Loucy (cell line): ENCODE data around the gene PNP.

Experiments
- EZH2phosphoT487 ChIP-seq: fragments of 200-600 bp; IDR thresholded peaks from 2 replicates; pipeline ENCODE4 v1.6.1; 2018; ENCODE audit warnings: antibody characterized with exemption, mild to moderate bottlenecking, moderate library complexity, borderline replicate concordance
- TF ChIP-seq, protein P1 (sequence below): fragments of 200-600 bp; sonication (generic); conservative IDR thresholded peaks from 2 replicates; pipeline ENCODE4 v1.5.1; 2014; ENCODE audit warnings: mild to moderate bottlenecking, antibody characterized with exemption, low read length

DNA sequence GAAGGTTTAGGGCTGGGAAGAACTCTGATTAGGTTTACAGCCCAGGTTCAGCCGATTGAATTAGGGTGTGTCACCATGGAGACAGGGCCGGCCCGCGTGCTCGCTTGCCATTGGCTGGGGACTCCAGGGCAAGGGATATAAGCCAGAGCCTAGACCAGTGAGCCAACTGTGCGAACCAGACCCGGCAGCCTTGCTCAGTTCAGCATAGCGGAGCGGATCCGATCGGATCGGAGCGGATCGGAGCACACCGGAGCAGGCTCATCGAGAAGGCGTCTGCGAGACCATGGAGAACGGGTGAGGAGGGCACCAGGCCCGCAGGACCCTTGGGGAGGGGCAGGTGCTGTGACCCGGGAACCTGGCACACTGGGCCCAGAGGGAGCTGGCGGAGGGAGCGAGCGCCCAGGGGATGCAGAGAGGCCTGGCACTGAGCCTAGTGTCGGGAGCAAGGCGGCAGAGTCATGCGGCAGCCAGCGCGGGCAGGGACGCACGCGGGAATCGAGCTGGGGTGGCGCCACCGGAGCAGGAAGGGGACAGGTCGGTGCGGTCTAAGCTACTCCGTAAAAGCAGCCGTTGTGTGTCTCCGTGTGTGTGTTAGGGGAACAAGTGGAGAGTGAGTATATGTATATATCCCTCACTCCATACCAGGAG, at the start of gene PNP:
- TF ChIP-seq, protein P1, sequence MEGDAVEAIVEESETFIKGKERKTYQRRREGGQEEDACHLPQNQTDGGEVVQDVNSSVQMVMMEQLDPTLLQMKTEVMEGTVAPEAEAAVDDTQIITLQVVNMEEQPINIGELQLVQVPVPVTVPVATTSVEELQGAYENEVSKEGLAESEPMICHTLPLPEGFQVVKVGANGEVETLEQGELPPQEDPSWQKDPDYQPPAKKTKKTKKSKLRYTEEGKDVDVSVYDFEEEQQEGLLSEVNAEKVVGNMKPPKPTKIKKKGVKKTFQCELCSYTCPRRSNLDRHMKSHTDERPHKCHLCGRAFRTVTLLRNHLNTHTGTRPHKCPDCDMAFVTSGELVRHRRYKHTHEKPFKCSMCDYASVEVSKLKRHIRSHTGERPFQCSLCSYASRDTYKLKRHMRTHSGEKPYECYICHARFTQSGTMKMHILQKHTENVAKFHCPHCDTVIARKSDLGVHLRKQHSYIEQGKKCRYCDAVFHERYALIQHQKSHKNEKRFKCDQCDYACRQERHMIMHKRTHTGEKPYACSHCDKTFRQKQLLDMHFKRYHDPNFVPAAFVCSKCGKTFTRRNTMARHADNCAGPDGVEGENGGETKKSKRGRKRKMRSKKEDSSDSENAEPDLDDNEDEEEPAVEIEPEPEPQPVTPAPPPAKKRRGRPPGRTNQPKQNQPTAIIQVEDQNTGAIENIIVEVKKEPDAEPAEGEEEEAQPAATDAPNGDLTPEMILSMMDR: no peak
- no peak for TF ChIP-seq EZH2phosphoT487
